Suprapubic skin (tissue), 4 donors: ENCODE results near the gene HMCN1. TPM values are rescaled to one million over a fixed set of nuclear protein-coding genes. Genes with fewer than 3 reads are reported as not detected.

Experiments
- DNase-seq, 2 donors: peaks; one replicate each; pipeline ENCODE4 v3.0.0-alpha.2; 2019; ENCODE audit warnings: low spot score in 2 of 2
- H3K27ac ChIP-seq: fragments of 200-600 bp; sonication (generic); one replicate; pipeline ENCODE4 v1.5.1; 2019
- H3K27me3 ChIP-seq: fragments of 200-600 bp; sonication (generic); one replicate; pipeline ENCODE4 v1.5.1; 2019
- H3K36me3 ChIP-seq: fragments of 200-600 bp; sonication (generic); one replicate; pipeline ENCODE4 v1.5.1; 2019
- H3K4me1 ChIP-seq: fragments of 200-600 bp; sonication (generic); one replicate; pipeline ENCODE4 v1.5.1; 2019
- H3K4me3 ChIP-seq: fragments of 200-600 bp; sonication (generic); one replicate; pipeline ENCODE4 v1.5.1; 2019; ENCODE audit warnings: mild to moderate bottlenecking
- H3K9me3 ChIP-seq: fragments of 200-600 bp; sonication (generic); one replicate; pipeline ENCODE4 v1.5.1; 2019
- EP300 ChIP-seq: sonication (generic); formaldehyde crosslinking; IDR thresholded peaks from one replicate; pipeline ENCODE4 v1.6.1; 2017; ENCODE audit warnings: antibody characterized with exemption
- POLR2A ChIP-seq, 2 donors: fragments of 450-650 bp; IDR thresholded peaks; one replicate each; pipeline ENCODE4 v1.6.1; 2017; ENCODE audit warnings: antibody characterized with exemption in 2 of 2, mild to moderate bottlenecking in 2 of 2, moderate library complexity in 2 of 2
- POLR2AphosphoS5 ChIP-seq, 3 donors: sonication (generic); formaldehyde crosslinking; IDR thresholded peaks; one replicate each; pipeline ENCODE4 v1.6.1; 2017; ENCODE audit warnings: antibody characterized with exemption in 3 of 3
- WGBS: methylation state at CpG from one replicate; pipeline ENCODE4 v1.1.5; 2018; 5-methylcytosine and 5-hydroxymethylcytosine counted together
- total RNA-seq, 4 donors: library from RNA; depleted of rRNA; stranded (reverse); fragments of >200 nt; gene quantifications; one replicate each; pipeline ENCODE4 v1.1.0, GENCODE V29; 2016
- TF ChIP-seq, protein P1 (sequence below), 2 donors: fragments of 200-600 bp in 1 of 2; fragments of 450-650 bp in 1 of 2; sonication (generic) in 1 of 2; IDR thresholded peaks; one replicate each; pipeline ENCODE4 v1.5.1; 2016 to 2019; ENCODE audit warnings: antibody characterized with exemption in 2 of 2, mild to moderate bottlenecking in 1 of 2, moderate library complexity in 1 of 2

Gene HMCN1
- total RNA-seq, 4 donors from 2014 or later: 2.2 to 5.6 (median 3.7) TPM

DNA sequence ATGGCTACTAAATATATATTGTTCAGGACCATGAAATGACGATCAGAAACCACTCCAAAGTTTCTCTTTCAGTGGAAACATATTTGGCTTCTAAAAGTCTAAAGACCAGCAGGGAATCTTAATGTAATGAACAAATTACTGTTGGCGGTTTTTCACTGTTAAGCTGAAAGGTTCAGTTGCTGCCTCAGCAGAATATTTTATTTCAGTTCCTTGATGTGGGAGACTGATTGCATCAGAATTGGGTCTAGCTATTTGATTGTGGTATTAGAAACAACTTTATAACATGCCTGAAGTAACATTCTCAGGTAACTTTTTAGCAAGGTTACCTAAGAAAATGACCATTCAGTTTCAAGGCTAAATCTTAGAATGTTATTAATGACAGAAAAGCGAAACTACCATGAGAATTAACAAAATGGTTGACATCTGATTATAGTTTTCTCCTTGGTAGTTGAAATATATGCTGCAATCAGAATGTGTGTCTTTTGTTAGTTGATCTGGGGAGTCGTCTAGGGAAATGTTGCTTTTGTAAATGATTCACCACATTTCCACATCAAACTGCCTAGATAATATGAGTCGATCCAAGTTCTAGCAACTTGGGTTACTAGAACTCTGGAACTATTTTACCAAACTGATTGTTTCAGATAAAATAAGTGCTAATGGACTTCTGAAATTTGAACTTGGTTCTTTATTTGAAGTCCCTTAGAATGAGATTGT lies 200.4 kb downstream of the HMCN1 start:
- H3K4me3 ChIP-seq: no peak overlapping the region
- no peaks in the 10 kb centered on the region for H3K9me3 ChIP-seq
- no peaks in the 10 kb centered on the region for H3K4me1 ChIP-seq
- H3K27ac ChIP-seq: no peak overlapping the region
- TF ChIP-seq, protein P1, sequence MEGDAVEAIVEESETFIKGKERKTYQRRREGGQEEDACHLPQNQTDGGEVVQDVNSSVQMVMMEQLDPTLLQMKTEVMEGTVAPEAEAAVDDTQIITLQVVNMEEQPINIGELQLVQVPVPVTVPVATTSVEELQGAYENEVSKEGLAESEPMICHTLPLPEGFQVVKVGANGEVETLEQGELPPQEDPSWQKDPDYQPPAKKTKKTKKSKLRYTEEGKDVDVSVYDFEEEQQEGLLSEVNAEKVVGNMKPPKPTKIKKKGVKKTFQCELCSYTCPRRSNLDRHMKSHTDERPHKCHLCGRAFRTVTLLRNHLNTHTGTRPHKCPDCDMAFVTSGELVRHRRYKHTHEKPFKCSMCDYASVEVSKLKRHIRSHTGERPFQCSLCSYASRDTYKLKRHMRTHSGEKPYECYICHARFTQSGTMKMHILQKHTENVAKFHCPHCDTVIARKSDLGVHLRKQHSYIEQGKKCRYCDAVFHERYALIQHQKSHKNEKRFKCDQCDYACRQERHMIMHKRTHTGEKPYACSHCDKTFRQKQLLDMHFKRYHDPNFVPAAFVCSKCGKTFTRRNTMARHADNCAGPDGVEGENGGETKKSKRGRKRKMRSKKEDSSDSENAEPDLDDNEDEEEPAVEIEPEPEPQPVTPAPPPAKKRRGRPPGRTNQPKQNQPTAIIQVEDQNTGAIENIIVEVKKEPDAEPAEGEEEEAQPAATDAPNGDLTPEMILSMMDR (IDR thresholded peaks at IDR 0.05): no peak
- TF ChIP-seq EP300 (no peak), POLR2AphosphoS5 (IDR thresholded peaks at IDR 0.05) (no peak), POLR2A (IDR thresholded peaks at IDR 0.05) (no peak)
- no peak for DNase-seq
- H3K36me3 ChIP-seq: no peaks in the 10 kb centered on the region
- no peaks in the 10 kb centered on the region for H3K27me3 ChIP-seq
- 73% methylated on average over 5 of the region's 5 CpGs for WGBS

DNA sequence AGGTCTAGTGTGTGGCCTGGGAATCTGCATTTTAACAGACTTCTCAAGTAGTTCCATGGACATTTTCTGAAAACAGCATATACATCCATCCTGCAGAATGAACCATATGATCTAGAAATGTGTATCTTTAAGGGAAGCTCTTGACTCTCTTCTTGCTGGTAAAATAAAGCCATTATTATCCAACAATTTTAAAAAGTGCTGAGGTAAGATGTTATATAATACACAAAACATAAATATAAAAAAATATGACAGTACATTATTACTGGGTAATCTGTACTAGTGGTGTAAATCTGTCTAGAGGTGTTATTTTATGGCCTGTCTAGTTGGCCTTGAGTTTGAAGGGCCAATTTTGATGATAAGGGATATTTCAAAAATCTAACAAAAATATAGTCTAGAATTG lies 201.2 kb downstream of the HMCN1 start:
- H3K4me3 ChIP-seq: no peak overlapping the region
- H3K9me3 ChIP-seq: no peaks in the 10 kb centered on the region
- H3K27me3 ChIP-seq: no peaks in the 10 kb centered on the region
- no peak for DNase-seq
- no peaks in the 10 kb centered on the region for H3K36me3 ChIP-seq
- H3K27ac ChIP-seq: no peak overlapping the region
- TF ChIP-seq POLR2AphosphoS5 (IDR thresholded peaks at IDR 0.05) (no peak), POLR2A (IDR thresholded peaks at IDR 0.05) (no peak), EP300 (no peak)
- TF ChIP-seq, protein P1 (IDR thresholded peaks at IDR 0.05): no peak
- no peaks in the 10 kb centered on the region for H3K4me1 ChIP-seq

- no peaks in the 10 kb centered on the region for H3K27me3 ChIP-seq
- H3K9me3 ChIP-seq: no peaks in the 10 kb centered on the region
- H3K4me1 ChIP-seq: no peaks in the 10 kb centered on the region
- TF ChIP-seq POLR2A (IDR thresholded peaks at IDR 0.05) (no peak), POLR2AphosphoS5 (IDR thresholded peaks at IDR 0.05) (no peak), EP300 (no peak)
- TF ChIP-seq, protein P1 (IDR thresholded peaks at IDR 0.05): no peak
- no peak for DNase-seq
- H3K4me3 ChIP-seq: no peak overlapping the region
- H3K36me3 ChIP-seq: no peaks in the 10 kb centered on the region
- WGBS: 65% methylated on average over 1 of the region's 1 CpG
- no peak overlapping the region for H3K27ac ChIP-seq
These were observed 202.4 kb downstream of the HMCN1 start for GRCh38 chr1:185936641-185937040.

DNA sequence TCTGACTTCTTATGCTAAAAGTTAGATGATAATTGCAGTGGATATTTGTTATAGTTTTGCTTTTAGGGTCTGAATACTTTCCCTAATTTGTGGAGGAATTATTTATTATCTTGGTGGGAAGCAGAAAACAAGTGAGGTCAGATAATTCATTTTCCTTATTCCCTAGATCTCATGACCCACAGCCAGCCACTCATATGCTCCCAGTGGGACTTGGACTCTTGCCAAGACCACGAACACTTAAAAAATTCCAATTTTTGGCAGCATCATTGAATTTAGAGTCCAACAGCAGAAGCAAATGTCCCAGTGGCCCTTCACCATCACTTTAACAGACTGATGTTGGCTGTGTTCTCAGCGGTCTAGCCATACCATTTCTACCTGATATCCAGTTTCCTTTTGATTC lies 204.2 kb downstream of the HMCN1 start:
- no peak for DNase-seq
- Histone ChIP-seq H3K4me1 (no peaks in the 10 kb centered on the region), H3K27me3 (no peaks in the 10 kb centered on the region), H3K27ac (no peak overlapping the region), H3K9me3 (no peaks in the 10 kb centered on the region), H3K36me3 (no peaks in the 10 kb centered on the region), H3K4me3 (no peak overlapping the region)
- 45% methylated on average over 2 of the region's 2 CpGs for WGBS
- TF ChIP-seq POLR2AphosphoS5 (IDR thresholded peaks at IDR 0.05): no peak
- TF ChIP-seq EP300: no peak
- no peak for TF ChIP-seq POLR2A (IDR thresholded peaks at IDR 0.05)
- TF ChIP-seq, protein P1 (IDR thresholded peaks at IDR 0.05): no peak

GRCh38 chr1:185939142-185939541 lies 205.0 kb downstream of the HMCN1 start:
- no peaks in the 10 kb centered on the region for H3K9me3 ChIP-seq
- 68% methylated on average over 3 of the region's 3 CpGs for WGBS
- no peak for DNase-seq
- TF ChIP-seq POLR2A (IDR thresholded peaks at IDR 0.05): no peak
- TF ChIP-seq POLR2AphosphoS5 (IDR thresholded peaks at IDR 0.05): no peak
- TF ChIP-seq, protein P1 (IDR thresholded peaks at IDR 0.05): no peak
- no peak for TF ChIP-seq EP300
- H3K27me3 ChIP-seq: no peaks in the 10 kb centered on the region
- no peaks in the 10 kb centered on the region for H3K4me1 ChIP-seq
- no peaks in the 10 kb centered on the region for H3K36me3 ChIP-seq
- H3K27ac ChIP-seq: no peak overlapping the region
- H3K4me3 ChIP-seq: no peak overlapping the region
